SJCRH30 (cell line): ENCODE measurements around the gene RGS1. TPM values are rescaled to one million over a fixed set of nuclear protein-coding genes. Genes with fewer than 3 reads are reported as not detected.

Experiments
- DNase-seq, 2 experiments: peaks; one replicate each; pipeline ENCODE4 v3.0.0-alpha.2; 2015 to 2020
- H3K27ac ChIP-seq: fragments of 250-450 bp; sonication (Bioruptor Pico); 2 replicates; pipeline ENCODE4 v1.5.1; 2020; ENCODE audit warnings: mild to moderate bottlenecking, moderate library complexity
- H3K27me3 ChIP-seq: fragments of 250-450 bp; sonication (Bioruptor Pico); 2 replicates; pipeline ENCODE4 v1.5.1; 2020; ENCODE audit warnings: mild to moderate bottlenecking, moderate library complexity
- H3K36me3 ChIP-seq: fragments of 250-450 bp; sonication (Bioruptor Pico); 2 replicates; pipeline ENCODE4 v1.5.1; 2020; ENCODE audit warnings: mild to moderate bottlenecking, moderate library complexity
- H3K4me1 ChIP-seq: fragments of 250-450 bp; sonication (Bioruptor Pico); 2 replicates; pipeline ENCODE4 v1.5.1; 2020; ENCODE audit warnings: mild to moderate bottlenecking, moderate library complexity
- H3K4me3 ChIP-seq: fragments of 250-450 bp; sonication (Bioruptor Pico); 2 replicates; pipeline ENCODE4 v1.5.1; 2020; ENCODE audit warnings: mild to moderate bottlenecking, moderate library complexity
- H3K9me3 ChIP-seq: fragments of 250-450 bp; sonication (Bioruptor Pico); replicated peaks from 2 replicates; pipeline ENCODE4 v1.5.1; 2020; ENCODE audit warnings: mild to moderate bottlenecking, moderate library complexity
- total RNA-seq: library from RNA; depleted of rRNA; stranded (reverse); fragments of >200 nt; shearing (Covaris generic); gene quantifications from 2 replicates; pipeline ENCODE4 v1.2.3, GENCODE V29; 2014; rRNA removed

The RGS1 gene
- total RNA-seq, 1 experiment from 2014 or later = not detected

- Histone ChIP-seq H3K27me3 (no peaks in the 10 kb centered on the region), H3K36me3 (no peaks in the 10 kb centered on the region), H3K27ac (no peak overlapping the region), H3K4me3 (no peak overlapping the region), H3K9me3 (no peaks in the 10 kb centered on the region), H3K4me1 (no peaks in the 10 kb centered on the region; the same call in 1 of the 2 replicates)
- no peak for DNase-seq
Measured at GRCh38 chr1:192609110-192610079, 33.8 kb downstream of the RGS1 start.

GRCh38 chr1:192610112-192610889 is 34.7 kb downstream of the RGS1 start:
- H3K4me3 ChIP-seq = no peak overlapping the region
- H3K27ac ChIP-seq = no peak overlapping the region
- no peaks in the 10 kb centered on the region for H3K36me3 ChIP-seq
- H3K27me3 ChIP-seq = no peaks in the 10 kb centered on the region
- H3K9me3 ChIP-seq = no peaks in the 10 kb centered on the region
- peaks cover 4% of the 10 kb centered on the region; the same call in 1 of the 2 replicates for H3K4me1 ChIP-seq
- DNase-seq = peak in 1 of 2 experiments; percentile 20

DNA sequence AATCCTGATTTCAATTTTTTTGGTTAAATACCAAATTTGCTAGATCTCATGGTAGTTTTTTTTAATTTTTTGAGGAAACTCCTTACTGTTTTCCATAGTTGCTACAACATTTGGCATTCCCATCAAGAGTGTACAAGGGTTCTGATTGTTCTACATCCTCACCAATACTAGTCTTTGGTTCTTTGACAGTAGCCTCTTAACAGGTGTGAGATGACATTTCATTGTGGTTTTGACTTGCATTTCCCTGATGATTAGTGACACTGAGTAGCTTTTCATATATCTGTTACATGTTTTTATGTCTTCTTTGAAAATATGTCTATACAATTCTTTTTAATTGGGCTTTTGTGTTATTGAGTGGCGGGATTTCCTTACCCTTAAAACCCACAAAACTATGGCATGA is 39.5 kb downstream of the RGS1 start:
- peak in 1 of 2 experiments; percentile 40 for DNase-seq
- H3K27me3 ChIP-seq = no peaks in the 10 kb centered on the region

DNA sequence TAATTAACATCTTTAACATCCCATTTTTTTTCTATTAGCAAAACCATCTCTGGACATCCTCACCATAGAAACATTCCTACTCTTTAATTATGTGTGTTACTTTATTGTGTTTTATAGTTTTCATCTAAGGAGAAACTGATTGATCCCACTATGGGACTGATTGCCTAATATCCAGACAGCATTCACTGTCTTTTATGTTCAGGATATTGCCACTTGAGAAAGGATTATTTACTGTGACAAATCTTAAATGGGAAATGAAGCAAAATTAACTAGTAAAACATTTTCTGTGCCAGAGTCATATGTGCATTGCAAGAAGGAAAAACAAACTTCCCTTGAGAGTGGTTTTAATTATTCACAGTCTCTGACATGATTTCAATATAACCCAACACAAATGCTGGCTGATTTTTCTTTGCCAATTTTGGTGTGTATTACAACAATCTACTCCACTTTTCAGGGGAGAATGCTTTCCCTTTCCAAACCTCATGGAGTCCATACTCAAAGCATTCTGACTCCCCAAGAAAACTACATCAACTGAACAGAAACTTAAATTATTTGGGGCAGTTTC is 44.6 kb downstream of the RGS1 start:
- DNase-seq = no peak
- Histone ChIP-seq H3K36me3 (no peaks in the 10 kb centered on the region), H3K4me3 (no peak overlapping the region), H3K27me3 (no peaks in the 10 kb centered on the region), H3K4me1 (no peaks in the 10 kb centered on the region), H3K9me3 (no peaks in the 10 kb centered on the region), H3K27ac (no peak overlapping the region)

More for the DNA sequence above, 39.5 kb downstream of the RGS1 start:
- Histone ChIP-seq H3K4me3 (no peak overlapping the region), H3K27ac (no peak overlapping the region), H3K9me3 (no peaks in the 10 kb centered on the region), H3K36me3 (no peaks in the 10 kb centered on the region), H3K4me1 (peaks cover 4% of the 10 kb centered on the region; the same call in 1 of the 2 replicates)

DNA sequence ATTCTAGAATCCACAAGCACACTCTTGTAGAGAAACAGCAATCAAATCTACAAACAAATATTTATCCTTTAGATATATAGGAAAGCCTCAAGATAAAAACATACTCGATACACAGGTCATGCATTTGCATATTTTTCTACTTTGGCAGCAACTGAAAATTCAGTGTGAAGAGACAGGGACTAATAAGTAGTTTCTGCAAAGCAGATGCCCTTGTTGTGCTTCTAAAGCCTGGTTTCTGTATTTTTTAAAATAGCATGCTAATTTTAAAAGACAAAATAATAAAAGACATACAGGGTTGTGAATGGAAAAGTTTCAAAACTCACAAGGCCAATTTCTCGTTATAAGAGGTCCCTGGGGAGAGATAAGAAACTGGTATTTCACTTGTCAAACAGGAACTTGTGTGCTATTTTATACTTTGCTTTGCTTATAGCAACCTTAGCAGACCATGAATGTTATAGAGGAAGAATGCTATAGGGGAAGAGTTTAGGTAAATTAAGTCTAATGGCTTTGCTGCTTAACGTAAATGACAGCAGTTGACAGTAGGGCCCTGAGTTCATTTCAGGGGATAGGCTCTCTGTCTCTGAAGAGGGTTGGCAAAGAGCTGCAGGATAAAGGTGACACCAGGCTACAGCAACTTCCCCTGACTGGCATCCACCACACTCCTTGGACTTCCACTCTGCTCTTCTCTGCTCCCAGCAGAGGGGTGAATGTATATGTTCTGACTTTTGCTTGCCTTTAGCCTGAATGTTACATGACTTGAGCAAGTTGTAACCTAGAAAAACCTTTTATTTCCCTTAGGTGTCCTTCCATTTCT is 51.0 kb downstream of the RGS1 start:
- Histone ChIP-seq H3K4me1 (no peaks in the 10 kb centered on the region), H3K36me3 (no peaks in the 10 kb centered on the region), H3K27me3 (no peaks in the 10 kb centered on the region), H3K4me3 (no peak overlapping the region), H3K9me3 (no peaks in the 10 kb centered on the region), H3K27ac (no peak overlapping the region)
- no peak for DNase-seq

DNA sequence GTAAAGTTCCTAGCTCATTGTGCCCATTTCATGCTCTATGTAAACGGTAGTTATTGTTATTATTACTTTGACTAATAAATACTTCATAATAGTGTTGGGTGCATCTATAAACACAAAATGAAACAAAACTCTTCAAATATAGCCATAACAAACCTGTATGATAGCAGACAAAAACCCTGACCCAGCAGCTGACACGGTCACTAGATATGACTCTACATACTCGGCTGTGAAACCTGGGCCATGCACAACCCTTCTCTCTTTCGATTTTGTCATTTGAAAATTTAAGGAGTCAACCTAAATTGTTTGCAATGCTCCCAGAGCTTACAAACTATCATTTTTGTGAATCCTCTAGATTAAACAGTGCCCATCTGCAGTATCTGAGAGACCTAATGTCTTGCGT is 52.3 kb downstream of the RGS1 start:
- Histone ChIP-seq H3K4me1 (no peaks in the 10 kb centered on the region), H3K27ac (no peak overlapping the region), H3K9me3 (no peaks in the 10 kb centered on the region), H3K27me3 (no peaks in the 10 kb centered on the region), H3K36me3 (no peaks in the 10 kb centered on the region), H3K4me3 (no peak overlapping the region)
- DNase-seq = no peak

GRCh38 chr1:192628396-192629057 is 53.0 kb downstream of the RGS1 start:
- H3K27ac ChIP-seq = no peak overlapping the region

DNA sequence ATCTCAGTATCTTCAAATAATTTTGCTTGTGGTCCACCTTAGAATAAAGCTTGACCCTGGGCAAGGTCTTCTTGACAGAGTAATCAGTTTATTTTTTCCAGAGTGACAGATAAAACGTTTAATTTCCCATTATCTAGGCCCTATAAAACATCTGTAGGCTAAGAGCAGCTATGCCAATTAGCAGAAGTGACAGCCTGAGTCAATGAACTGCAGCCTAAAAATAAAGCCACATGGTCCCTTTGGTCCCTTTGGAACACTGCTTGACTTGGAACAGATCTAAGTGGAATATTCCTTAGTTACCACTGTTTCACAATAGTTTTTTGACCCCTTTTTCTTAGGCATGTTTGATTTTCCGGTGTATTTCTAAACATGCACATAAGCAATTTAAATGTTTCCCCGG is 54.0 kb downstream of the RGS1 start:
- Histone ChIP-seq H3K36me3 (no peaks in the 10 kb centered on the region), H3K4me1 (no peaks in the 10 kb centered on the region), H3K4me3 (no peak overlapping the region), H3K27me3 (no peaks in the 10 kb centered on the region), H3K9me3 (no peaks in the 10 kb centered on the region), H3K27ac (no peak overlapping the region)
- no peak for DNase-seq

More at GRCh38 chr1:192628396-192629057, 53.0 kb downstream of the RGS1 start:
- Histone ChIP-seq H3K9me3 (no peaks in the 10 kb centered on the region), H3K27me3 (no peaks in the 10 kb centered on the region), H3K4me3 (no peak overlapping the region), H3K4me1 (no peaks in the 10 kb centered on the region), H3K36me3 (no peaks in the 10 kb centered on the region)
- no peak for DNase-seq

Other genes starting within 250 kb of the RGS1 start
- not detected in 2 replicates for gene RGS13, start 60.4 kb downstream of the RGS1 start, total RNA-seq
- gene RGS2, start 233.3 kb downstream of the RGS1 start, total RNA-seq = 7.1 TPM in 2 replicates